HEK293T (cell line): ENCODE measurements around the gene PTBP1.

Experiments used
- CTCF ChIA-PET: fragments of 350-600 bp; formaldehyde crosslinking; extraction: SDS; loops from one replicate; lab custom pipeline; 2021; ENCODE audit warnings: antibody characterized with exemption, inconsistent platforms; lab: Yijun Ruan, JAX
- POLR2A ChIA-PET: fragments of 350-600 bp; formaldehyde crosslinking; extraction: SDS; loops from one replicate; lab custom pipeline; 2020; ENCODE audit warnings: antibody characterized with exemption, inconsistent platforms; lab: Yijun Ruan, JAX
- DNase-seq: peaks from one replicate; pipeline ENCODE4 v3.0.0; 2012; ENCODE audit warnings: mixed read lengths; ENCODE audit errors: extremely low spot score
- ARNT ChIP-seq: fragments of 450-650 bp; IDR thresholded peaks from 2 replicates; pipeline ENCODE4 v1.6.1; 2017; ENCODE audit warnings: mild to moderate bottlenecking
- BHLHE40 ChIP-seq: fragments of 450-650 bp; IDR thresholded peaks from 2 replicates; pipeline ENCODE4 v1.6.1; 2016; ENCODE audit warnings: mild to moderate bottlenecking, moderate library complexity, borderline replicate concordance
- CTBP1 ChIP-seq: fragments of 450-650 bp; IDR thresholded peaks from 2 replicates; pipeline ENCODE4 v1.6.1; 2016; ENCODE audit warnings: borderline replicate concordance
- ELF4 ChIP-seq: fragments of 450-650 bp; IDR thresholded peaks from 2 replicates; pipeline ENCODE4 v1.6.1; 2017; ENCODE audit warnings: antibody characterized with exemption
- FOXA1 ChIP-seq: fragments of 450-650 bp; IDR thresholded peaks from 2 replicates; pipeline ENCODE4 v1.6.1; 2016; ENCODE audit warnings: mild to moderate bottlenecking
- FOXK2 ChIP-seq: fragments of 450-650 bp; IDR thresholded peaks from 2 replicates; pipeline ENCODE4 v1.6.1; 2016; ENCODE audit warnings: mild to moderate bottlenecking
- FOXM1 ChIP-seq: fragments of 450-650 bp; IDR thresholded peaks from 2 replicates; pipeline ENCODE4 v1.6.1; 2017; ENCODE audit warnings: mild to moderate bottlenecking, borderline replicate concordance
- HDGF ChIP-seq: fragments of 450-650 bp; IDR thresholded peaks from 2 replicates; pipeline ENCODE4 v1.6.1; 2017; ENCODE audit warnings: antibody characterized with exemption, borderline replicate concordance
- L3MBTL2 ChIP-seq: fragments of 450-650 bp; conservative IDR thresholded peaks from 2 replicates; pipeline ENCODE4 v1.6.1; 2016; ENCODE audit warnings: mild to moderate bottlenecking
- LEF1 ChIP-seq: fragments of 450-650 bp; IDR thresholded peaks from 2 replicates; pipeline ENCODE4 v1.6.1; 2017; ENCODE audit warnings: mild to moderate bottlenecking, borderline replicate concordance
- NFRKB ChIP-seq: fragments of 450-650 bp; IDR thresholded peaks from 2 replicates; pipeline ENCODE4 v1.6.1; 2016; ENCODE audit warnings: mild to moderate bottlenecking, moderate library complexity
- SP1 ChIP-seq: fragments of 450-650 bp; IDR thresholded peaks from 2 replicates; pipeline ENCODE4 v1.6.1; 2017
- SUZ12 ChIP-seq: fragments of 450-650 bp; IDR thresholded peaks from 2 replicates; pipeline ENCODE4 v1.6.1; 2016; ENCODE audit warnings: mild to moderate bottlenecking
- TARDBP ChIP-seq: fragments of 450-650 bp; IDR thresholded peaks from 2 replicates; pipeline ENCODE4 v1.6.1; 2016
- ZNF384 ChIP-seq: fragments of 450-650 bp; IDR thresholded peaks from 2 replicates; pipeline ENCODE4 v1.6.1; 2016
- TF ChIP-seq, protein P1 (sequence below): fragments of 450-650 bp; IDR thresholded peaks from 2 replicates; pipeline ENCODE4 v1.6.1; 2016

PTBP1 gene

DNA sequence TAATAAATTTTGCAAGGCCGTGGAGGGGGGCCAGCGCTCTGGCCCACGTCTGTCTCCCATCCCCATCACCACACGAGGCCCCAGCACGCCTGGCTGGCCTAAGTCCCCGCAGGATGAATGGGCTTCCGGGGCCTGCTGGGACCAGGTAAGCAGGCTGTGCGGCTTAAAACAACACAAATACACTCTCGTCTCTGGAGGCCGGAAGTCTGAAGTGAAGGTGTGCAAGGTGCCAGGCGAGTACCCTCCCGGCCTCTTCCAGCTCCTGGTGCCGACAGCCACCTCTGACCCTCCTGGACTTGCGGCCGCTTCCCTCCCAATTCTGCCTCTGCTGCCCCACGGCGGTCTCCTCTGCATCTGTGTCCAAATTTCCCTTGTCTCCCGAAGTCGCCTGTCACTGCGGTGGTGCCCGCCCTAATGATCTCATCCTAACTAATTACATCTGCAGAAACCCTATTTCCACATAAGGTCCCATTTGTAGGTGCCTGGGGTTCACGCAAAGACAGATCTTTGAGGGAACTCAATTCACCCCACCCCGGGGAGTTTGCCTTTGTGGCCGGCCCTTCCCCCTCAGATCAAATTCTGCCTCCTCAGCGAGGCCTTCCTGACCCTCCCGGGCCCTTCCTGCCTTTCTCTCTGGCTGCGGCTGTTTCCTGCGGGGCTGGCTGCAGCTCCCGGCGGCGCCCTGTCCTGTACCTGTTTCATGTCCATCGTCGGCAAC, 8.1 kb upstream of the PTBP1 start:
- POLR2A ChIA-PET = interaction anchor here (1.0 to 1.4 kb wide), 5 partner anchors 10 to 480 kb away, joined by 3 to 8 read pairs (median 4); partner anchors contain the start of genes ABCA7, CIRBP and CNN2
- TF ChIP-seq ELF4 (no peak), LEF1 (no peak), SUZ12 (no peak), ARNT (no peak), SP1 (no peak), FOXM1 (no peak), NFRKB (no peak), FOXA1 (no peak), HDGF (no peak), ZNF384 (no peak), CTBP1 (no peak), BHLHE40 (no peak), TARDBP (no peak), L3MBTL2 (no peak; the same call in 1 of the 2 replicates), FOXK2 (no peak)
- TF ChIP-seq, protein P1, sequence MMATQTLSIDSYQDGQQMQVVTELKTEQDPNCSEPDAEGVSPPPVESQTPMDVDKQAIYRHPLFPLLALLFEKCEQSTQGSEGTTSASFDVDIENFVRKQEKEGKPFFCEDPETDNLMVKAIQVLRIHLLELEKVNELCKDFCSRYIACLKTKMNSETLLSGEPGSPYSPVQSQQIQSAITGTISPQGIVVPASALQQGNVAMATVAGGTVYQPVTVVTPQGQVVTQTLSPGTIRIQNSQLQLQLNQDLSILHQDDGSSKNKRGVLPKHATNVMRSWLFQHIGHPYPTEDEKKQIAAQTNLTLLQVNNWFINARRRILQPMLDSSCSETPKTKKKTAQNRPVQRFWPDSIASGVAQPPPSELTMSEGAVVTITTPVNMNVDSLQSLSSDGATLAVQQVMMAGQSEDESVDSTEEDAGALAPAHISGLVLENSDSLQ = no peak
- CTCF ChIA-PET = interaction anchor here (0.6 to 0.9 kb wide), 2 partner anchors 212 to 227 kb away, joined by 3 to 5 read pairs; no protein-coding TSS in a partner anchor
- no peak for DNase-seq

DNA sequence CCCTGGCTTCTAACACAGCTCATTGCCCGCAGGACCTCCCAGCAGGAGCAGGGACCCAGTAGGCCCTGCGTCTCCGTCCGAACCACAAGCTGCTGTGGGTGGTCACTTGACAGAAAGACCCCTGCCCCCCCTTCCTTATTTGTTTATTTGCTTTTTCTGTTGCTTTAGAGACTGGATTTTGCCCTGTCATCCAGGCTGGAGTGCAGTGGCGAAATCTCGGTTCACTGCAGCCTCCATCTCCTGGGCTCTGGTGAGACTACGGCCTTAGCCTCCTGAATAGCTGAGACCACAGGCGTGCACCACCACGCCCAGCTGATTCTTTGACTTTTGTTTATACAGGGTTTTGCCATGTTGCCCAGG, 7.6 kb upstream of the PTBP1 start:
- no peak for TF ChIP-seq FOXK2
- TF ChIP-seq SUZ12 = no peak
- no peak for TF ChIP-seq TARDBP
- no peak for TF ChIP-seq BHLHE40
- no peak for TF ChIP-seq L3MBTL2
- TF ChIP-seq, protein P1 = no peak
- TF ChIP-seq FOXA1 = no peak
- TF ChIP-seq CTBP1 = no peak
- TF ChIP-seq FOXM1 = no peak
- CTCF ChIA-PET = interaction anchor here (0.6 to 0.9 kb wide), 2 partner anchors 212 to 227 kb away, joined by 3 to 5 read pairs; no protein-coding TSS in a partner anchor
- POLR2A ChIA-PET = interaction anchor here (1.0 to 1.4 kb wide), 5 partner anchors 9 to 479 kb away, joined by 3 to 8 read pairs (median 4); partner anchors contain the start of genes ABCA7, CIRBP and CNN2
- DNase-seq = no peak

DNA sequence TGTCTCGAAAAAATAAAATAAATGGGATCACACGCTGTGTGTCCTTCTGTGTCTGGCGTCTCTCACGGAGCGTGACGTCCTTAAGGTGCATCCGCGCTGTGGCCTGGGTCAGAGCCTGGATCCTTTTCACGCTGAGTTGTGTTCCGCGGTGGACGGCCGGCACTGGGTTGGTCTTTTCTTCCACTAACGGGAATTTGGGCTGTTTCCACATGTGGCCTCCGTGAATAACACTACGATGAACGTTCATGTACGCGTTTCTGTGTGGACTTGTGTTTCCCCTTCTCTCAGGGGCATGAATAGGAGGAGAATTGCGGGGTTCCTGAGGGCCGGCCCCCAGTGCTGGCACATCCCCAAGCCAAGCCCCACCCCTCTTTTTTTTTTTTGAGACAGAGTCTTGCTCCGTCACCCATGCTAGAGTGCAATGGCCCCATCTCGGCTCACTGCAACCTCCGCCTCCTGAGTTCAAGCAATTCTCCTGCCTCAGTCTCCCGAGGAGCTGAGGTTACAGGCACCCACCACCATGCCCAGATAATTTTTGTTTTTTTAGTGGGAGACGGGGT, 6.2 kb upstream of the PTBP1 start:
- ChIA-PET POLR2A (no interaction called here), CTCF (no interaction called here)
- TF ChIP-seq ELF4 = no peak
- TF ChIP-seq HDGF = no peak
- TF ChIP-seq L3MBTL2 = no peak
- no peak for TF ChIP-seq ARNT
- TF ChIP-seq, protein P1 = no peak
- no peak for TF ChIP-seq FOXK2
- TF ChIP-seq CTBP1 = no peak
- TF ChIP-seq LEF1 = no peak
- TF ChIP-seq ZNF384 = no peak
- no peak for TF ChIP-seq SUZ12
- TF ChIP-seq SP1 = no peak
- no peak for TF ChIP-seq NFRKB
- TF ChIP-seq BHLHE40 = no peak
- TF ChIP-seq TARDBP = no peak
- TF ChIP-seq FOXA1 = no peak
- no peak for TF ChIP-seq FOXM1
- DNase-seq = no peak

DNA sequence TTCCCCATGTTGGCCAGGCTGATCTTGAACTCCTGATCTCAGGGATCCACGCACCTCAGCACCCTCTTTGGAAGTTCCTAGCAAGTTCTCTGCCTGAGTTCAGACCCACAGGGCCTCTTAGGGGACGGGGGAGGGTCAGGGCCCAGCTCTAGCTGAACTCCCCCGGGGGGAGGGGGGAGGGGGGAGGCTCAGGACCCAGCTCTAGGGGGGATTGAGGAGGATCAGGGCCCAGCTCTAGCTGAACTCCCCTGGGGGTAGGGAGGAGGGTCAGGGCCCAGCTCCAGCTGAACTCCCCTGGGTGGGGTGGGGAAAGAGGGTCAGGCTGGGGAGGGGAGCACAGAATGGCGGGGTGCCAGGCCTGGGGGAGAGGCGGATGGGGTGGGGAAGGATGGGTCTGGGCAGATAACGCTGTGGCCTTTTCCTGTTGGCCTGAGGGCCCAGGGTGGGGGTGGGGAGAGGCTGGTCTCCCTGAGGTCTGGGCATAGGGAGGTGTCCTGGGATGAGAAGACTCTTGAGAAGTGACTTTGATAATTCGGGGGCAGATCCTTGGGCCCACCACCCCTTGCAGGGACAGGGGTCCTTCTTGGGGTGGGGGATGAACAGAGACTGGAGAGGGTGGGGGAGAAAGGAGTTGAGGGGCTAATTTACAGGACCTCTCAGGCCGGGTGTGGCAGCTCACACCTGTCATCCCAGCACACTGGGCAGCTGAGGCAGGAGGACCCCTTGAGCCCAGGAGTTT, 5.5 kb upstream of the PTBP1 start:
- CTCF ChIA-PET = no interaction called here
- no peak for TF ChIP-seq FOXM1
- TF ChIP-seq ARNT = no peak
- TF ChIP-seq, protein P1 = no peak
- no peak for DNase-seq
- POLR2A ChIA-PET = interaction anchor here (1.3 kb wide), 1 partner anchor 69 kb away, joined by 3 read pairs; no protein-coding TSS in a partner anchor

DNA sequence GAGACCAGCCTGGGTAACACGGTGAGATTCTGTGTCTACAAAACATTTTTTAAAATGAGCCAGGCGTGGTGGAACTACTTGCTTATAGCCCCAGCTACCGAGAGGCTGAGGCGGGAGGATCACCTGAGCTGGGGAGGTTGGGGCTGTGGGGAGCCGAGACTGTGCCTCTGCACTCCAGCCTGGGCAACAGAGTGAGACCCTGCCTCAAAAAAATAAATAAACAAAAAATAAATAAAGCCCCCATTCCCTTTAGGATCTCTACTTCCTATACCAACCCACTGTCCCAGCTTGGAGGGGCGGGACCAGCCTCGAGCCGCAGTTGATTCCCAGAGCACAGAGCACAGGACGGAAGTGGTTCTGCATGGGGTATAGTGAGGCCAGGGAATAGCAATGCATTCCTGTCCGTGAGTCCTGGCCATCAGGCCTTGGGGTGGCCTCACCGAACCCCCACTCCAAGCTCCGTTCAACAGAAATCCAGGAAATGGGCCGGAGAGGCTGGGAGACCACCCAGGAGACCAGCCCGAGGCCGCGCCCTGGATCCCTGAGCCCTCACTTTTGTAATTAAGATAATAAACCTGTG, 4.9 kb upstream of the PTBP1 start:
- TF ChIP-seq ELF4 = no peak
- no peak for TF ChIP-seq SUZ12
- no peak for TF ChIP-seq FOXK2
- TF ChIP-seq SP1 = no peak
- TF ChIP-seq HDGF = no peak
- TF ChIP-seq, protein P1 = no peak
- DNase-seq = no peak
- ChIA-PET CTCF (no interaction called here), POLR2A (interaction anchor here (1.3 kb wide), 1 partner anchor 68 kb away, joined by 3 read pairs; no protein-coding TSS in a partner anchor)
